ENCODE data around the gene TAPBP. TPM values are rescaled to one million over a fixed set of nuclear protein-coding genes. Genes with fewer than 3 reads are reported as not detected.

Gene TAPBP
- total RNA-seq, 1 experiment from 2014 or later, result 67.2 TPM

GRCh38 chr6:33318426-33319073, 4.7 kb upstream of the TAPBP start:
- intact Hi-C loops (cut with micrococcal nuclease), result no loop called here
- H2AFZ ChIP-seq (ENCODE audit: low read length), result peak overlapping the region; percentile 64

GRCh38 chr6:33317669-33318425, 4.0 kb upstream of the TAPBP start, which contains the start of gene ZBTB22:
Gene ZBTB22, minus strand, starts transcription at chr6:33317744. Its CDS starts 828 bp downstream, at chr6:33316916.
- H3K9me3 ChIP-seq (ENCODE audit: low read length), result no peaks in the 10 kb centered on the region
- H3K27me3 ChIP-seq (ENCODE audit: low read length), result no peaks in the 10 kb centered on the region
- H4K20me1 ChIP-seq (ENCODE audit: low read length), result no peaks in the 10 kb centered on the region
- ChIA-PET CTCF (interaction anchor here (0.7 to 1.1 kb wide), 5 partner anchors 18 to 109 kb away, joined by 5 to 18 read pairs (median 6); partner anchors contain the start of gene B3GALT4), POLR2A (ENCODE audit: unreplicated experiment) (interaction anchor here (0.6 to 1.0 kb wide), 7 partner anchors 18 to 1587 kb away, joined by 3 to 22 read pairs (median 4); partner anchors contain the start of gene HMGA1)
- H3F3A ChIP-seq (ENCODE audit: low read length, unreplicated experiment), result no peaks in the 10 kb centered on the region
- peak within 1 kb of the TSS; percentile 57 for H3K27ac ChIP-seq (ENCODE audit: low read length)
- DNase-seq (peak; percentile 98), ATAC-seq (peak; percentile 71)
- TF ChIP-seq EZH2 (IDR thresholded peaks at IDR 0.05; ENCODE audit: low read length, unreplicated experiment), result no peak
- peak within 1 kb of the TSS; percentile 36 for H3K9ac ChIP-seq (ENCODE audit: low read length)
- BruUV-seq (replicated peaks), result no TSS peak
- peaks cover 49% of the 10 kb centered on the region for H3K79me2 ChIP-seq (ENCODE audit: low read length)
- H3K4me2 ChIP-seq (ENCODE audit: low read length), result peak within 1 kb of the TSS; percentile 85
- intact Hi-C loops (cut with micrococcal nuclease), result no loop called here
- no peaks in the 10 kb centered on the region for H3K9me2 ChIP-seq (replicated peaks; ENCODE audit: low read length)
- H2AFZ ChIP-seq (ENCODE audit: low read length), result peak within 1 kb of the TSS; percentile 64
- peak within 1 kb of the TSS; percentile 72 for H3K4me3 ChIP-seq (ENCODE audit: low read length)
- H3K4me1 ChIP-seq (ENCODE audit: insufficient read depth, low read length), result peaks cover 54% of the 10 kb centered on the region
- H3K36me3 ChIP-seq (ENCODE audit: low read depth, low read length), result peaks cover 12% of the 10 kb centered on the region; the same call in 1 of the 2 replicates

More at GRCh38 chr6:33318426-33319073, 4.7 kb upstream of the TAPBP start:
- peak overlapping the region; percentile 72 for H3K4me3 ChIP-seq (ENCODE audit: low read length)
- H3K4me2 ChIP-seq (ENCODE audit: low read length), result peak overlapping the region; percentile 85
- TF ChIP-seq EZH2 (IDR thresholded peaks at IDR 0.05; ENCODE audit: low read length, unreplicated experiment), result no peak
- TF ChIP-seq CTCF (conservative IDR thresholded peaks at IDR 0.05; ENCODE audit: low read depth, low read length), result no peak
- TF ChIP-seq EZH2phosphoT487 (IDR thresholded peaks at IDR 0.05; ENCODE audit: borderline replicate concordance, low read length), result no peak
- H3K36me3 ChIP-seq (ENCODE audit: low read depth, low read length), result peaks cover 12% of the 10 kb centered on the region; the same call in 1 of the 2 replicates
- H4K20me1 ChIP-seq (ENCODE audit: low read length), result no peaks in the 10 kb centered on the region
- H3K9ac ChIP-seq (ENCODE audit: low read length), result peak overlapping the region; percentile 36
- no peaks in the 10 kb centered on the region for H3K27me3 ChIP-seq (ENCODE audit: low read length)
- no peaks in the 10 kb centered on the region for H3F3A ChIP-seq (ENCODE audit: low read length, unreplicated experiment)
- peak overlapping the region; percentile 57 for H3K27ac ChIP-seq (ENCODE audit: low read length)
- peaks cover 56% of the 10 kb centered on the region for H3K4me1 ChIP-seq (ENCODE audit: insufficient read depth, low read length)
- DNase-seq, result no peak
- ChIA-PET POLR2A (ENCODE audit: unreplicated experiment) (interaction anchor here (0.6 to 1.0 kb wide), 4 partner anchors 19 to 1777 kb away, joined by 3 to 22 read pairs (median 10); no protein-coding TSS in a partner anchor), CTCF (interaction anchor here (0.6 to 1.1 kb wide), 5 partner anchors 19 to 90 kb away, joined by 3 to 18 read pairs (median 5); partner anchors contain the start of gene B3GALT4)
- ATAC-seq, result no peak
- H3K9me3 ChIP-seq (ENCODE audit: low read length), result no peaks in the 10 kb centered on the region
- H3K79me2 ChIP-seq (ENCODE audit: low read length), result peaks cover 42% of the 10 kb centered on the region
- no TSS peak for BruUV-seq (replicated peaks)
- no peaks in the 10 kb centered on the region for H3K9me2 ChIP-seq (replicated peaks; ENCODE audit: low read length)

- Histone ChIP-seq H3K9ac (ENCODE audit: low read length) (peak overlapping the region; percentile 36; the same call in 1 of the 2 replicates), H3K4me3 (ENCODE audit: low read length) (peak overlapping the region; percentile 72; the same call in 1 of the 2 replicates), H3K9me3 (ENCODE audit: low read length) (no peaks in the 10 kb centered on the region), H3K27ac (ENCODE audit: low read length) (peak overlapping the region; percentile 57; the same call in 1 of the 2 replicates), H3F3A (ENCODE audit: low read length, unreplicated experiment) (no peaks in the 10 kb centered on the region), H3K4me1 (ENCODE audit: insufficient read depth, low read length) (peaks cover 54% of the 10 kb centered on the region), H3K79me2 (ENCODE audit: low read length) (peaks cover 49% of the 10 kb centered on the region), H4K20me1 (ENCODE audit: low read length) (no peaks in the 10 kb centered on the region), H3K36me3 (ENCODE audit: low read depth, low read length) (peaks cover 12% of the 10 kb centered on the region; the same call in 1 of the 2 replicates), H3K9me2 (replicated peaks; ENCODE audit: low read length) (no peaks in the 10 kb centered on the region), H3K27me3 (ENCODE audit: low read length) (no peaks in the 10 kb centered on the region), H2AFZ (ENCODE audit: low read length) (no peak overlapping the region), H3K4me2 (ENCODE audit: low read length) (peak overlapping the region; percentile 56)
- TF ChIP-seq CTCF (conservative IDR thresholded peaks at IDR 0.05; ENCODE audit: low read depth, low read length) (no peak), EZH2phosphoT487 (IDR thresholded peaks at IDR 0.05; ENCODE audit: borderline replicate concordance, low read length) (no peak), EZH2 (IDR thresholded peaks at IDR 0.05; ENCODE audit: low read length, unreplicated experiment) (no peak)
- ChIA-PET CTCF (interaction anchor here (0.7 to 1.1 kb wide), 3 partner anchors 18 to 109 kb away, joined by 5 to 18 read pairs (median 6); partner anchors contain the start of gene B3GALT4), POLR2A (ENCODE audit: unreplicated experiment) (interaction anchor here (0.6 to 1.0 kb wide), 8 partner anchors 18 to 1587 kb away, joined by 3 to 16 read pairs (median 4); partner anchors contain the start of genes HMGA1 and MSH5)
- ATAC-seq (no peak), DNase-seq (no peak)
- BruUV-seq (replicated peaks), result no TSS peak
- intact Hi-C loops (cut with micrococcal nuclease), result no loop called here
These were observed 3.5 kb upstream of the TAPBP start for GRCh38 chr6:33317419-33317668.
